Measurements from ENCODE around the gene PRKCD.

PRKCD gene

GRCh38 chr3:53151465-53151864 is 9.5 kb upstream of the PRKCD start:
- ChIA-PET CTCF (no interaction called here), POLR2A (interaction anchor here (1.1 kb wide), 1 partner anchor 18 kb away, joined by 3 read pairs; no protein-coding TSS in a partner anchor)
- DNase-seq (ENCODE audit: extremely low spot score), result no peak
- TF ChIP-seq LEF1 (IDR thresholded peaks at IDR 0.05; ENCODE audit: borderline replicate concordance) (no peak), SUZ12 (IDR thresholded peaks at IDR 0.05) (no peak), CTBP1 (IDR thresholded peaks at IDR 0.05; ENCODE audit: borderline replicate concordance) (no peak), BHLHE40 (IDR thresholded peaks at IDR 0.05; ENCODE audit: borderline replicate concordance) (no peak), NFRKB (IDR thresholded peaks at IDR 0.05) (no peak), FOXA1 (IDR thresholded peaks at IDR 0.05) (no peak), ZNF384 (IDR thresholded peaks at IDR 0.05) (no peak), HDGF (IDR thresholded peaks at IDR 0.05; ENCODE audit: borderline replicate concordance) (no peak), ARNT (IDR thresholded peaks at IDR 0.05) (no peak), PKNOX1 (IDR thresholded peaks at IDR 0.05) (no peak), L3MBTL2 (conservative IDR thresholded peaks at IDR 0.05) (no peak), SP1 (IDR thresholded peaks at IDR 0.05) (no peak), FOXM1 (IDR thresholded peaks at IDR 0.05; ENCODE audit: borderline replicate concordance) (no peak), ELF4 (IDR thresholded peaks at IDR 0.05) (no peak), FOXK2 (IDR thresholded peaks at IDR 0.05) (no peak), TARDBP (IDR thresholded peaks at IDR 0.05) (no peak)

- ChIA-PET POLR2A (no interaction called here), CTCF (no interaction called here)
- no peak for DNase-seq (ENCODE audit: extremely low spot score)
- TF ChIP-seq ELF4 (IDR thresholded peaks at IDR 0.05) (no peak), BHLHE40 (IDR thresholded peaks at IDR 0.05; ENCODE audit: borderline replicate concordance) (no peak), CTBP1 (IDR thresholded peaks at IDR 0.05; ENCODE audit: borderline replicate concordance) (no peak), NFRKB (IDR thresholded peaks at IDR 0.05) (no peak), PKNOX1 (IDR thresholded peaks at IDR 0.05) (no peak), HDGF (IDR thresholded peaks at IDR 0.05; ENCODE audit: borderline replicate concordance) (no peak), SUZ12 (IDR thresholded peaks at IDR 0.05) (no peak), FOXA1 (IDR thresholded peaks at IDR 0.05) (no peak), L3MBTL2 (conservative IDR thresholded peaks at IDR 0.05) (no peak), LEF1 (IDR thresholded peaks at IDR 0.05; ENCODE audit: borderline replicate concordance) (no peak), TARDBP (IDR thresholded peaks at IDR 0.05) (no peak), FOXM1 (IDR thresholded peaks at IDR 0.05; ENCODE audit: borderline replicate concordance) (no peak), ARNT (IDR thresholded peaks at IDR 0.05) (no peak), SP1 (IDR thresholded peaks at IDR 0.05) (no peak), FOXK2 (IDR thresholded peaks at IDR 0.05) (no peak), ZNF384 (IDR thresholded peaks at IDR 0.05) (no peak)
These were observed 8.9 kb upstream of the PRKCD start for GRCh38 chr3:53151870-53152660.

GRCh38 chr3:53153264-53153823 is 7.7 kb upstream of the PRKCD start:
- ChIA-PET CTCF (no interaction called here), POLR2A (no interaction called here)
- DNase-seq (ENCODE audit: extremely low spot score), result no peak
- no peak for TF ChIP-seq TARDBP (IDR thresholded peaks at IDR 0.05)
- no peak for TF ChIP-seq SUZ12 (IDR thresholded peaks at IDR 0.05)
- TF ChIP-seq ARNT (IDR thresholded peaks at IDR 0.05), result no peak
- TF ChIP-seq BHLHE40 (IDR thresholded peaks at IDR 0.05; ENCODE audit: borderline replicate concordance), result no peak
- TF ChIP-seq ELF4 (IDR thresholded peaks at IDR 0.05), result no peak
- no peak for TF ChIP-seq LEF1 (IDR thresholded peaks at IDR 0.05; ENCODE audit: borderline replicate concordance)
- no peak for TF ChIP-seq FOXK2 (IDR thresholded peaks at IDR 0.05)
- no peak for TF ChIP-seq SP1 (IDR thresholded peaks at IDR 0.05)
- no peak for TF ChIP-seq PKNOX1 (IDR thresholded peaks at IDR 0.05)
- no peak for TF ChIP-seq HDGF (IDR thresholded peaks at IDR 0.05; ENCODE audit: borderline replicate concordance)
- no peak for TF ChIP-seq FOXA1 (IDR thresholded peaks at IDR 0.05)
- TF ChIP-seq NFRKB (IDR thresholded peaks at IDR 0.05), result no peak
- no peak for TF ChIP-seq L3MBTL2 (conservative IDR thresholded peaks at IDR 0.05)
- no peak for TF ChIP-seq CTBP1 (IDR thresholded peaks at IDR 0.05; ENCODE audit: borderline replicate concordance)
- no peak for TF ChIP-seq FOXM1 (IDR thresholded peaks at IDR 0.05; ENCODE audit: borderline replicate concordance)
- TF ChIP-seq ZNF384 (IDR thresholded peaks at IDR 0.05), result no peak

GRCh38 chr3:53153980-53154379 is 7.0 kb upstream of the PRKCD start:
- no peak for TF ChIP-seq ZNF384 (IDR thresholded peaks at IDR 0.05)
- TF ChIP-seq FOXA1 (IDR thresholded peaks at IDR 0.05), result no peak
- no peak for TF ChIP-seq CTBP1 (IDR thresholded peaks at IDR 0.05; ENCODE audit: borderline replicate concordance)
- TF ChIP-seq BHLHE40 (IDR thresholded peaks at IDR 0.05; ENCODE audit: borderline replicate concordance), result no peak
- no peak for TF ChIP-seq FOXK2 (IDR thresholded peaks at IDR 0.05)
- TF ChIP-seq L3MBTL2 (conservative IDR thresholded peaks at IDR 0.05), result no peak
- TF ChIP-seq SUZ12 (IDR thresholded peaks at IDR 0.05), result no peak
- no peak for TF ChIP-seq FOXM1 (IDR thresholded peaks at IDR 0.05; ENCODE audit: borderline replicate concordance)
- no peak for TF ChIP-seq ELF4 (IDR thresholded peaks at IDR 0.05)
- TF ChIP-seq TARDBP (IDR thresholded peaks at IDR 0.05), result no peak
- TF ChIP-seq HDGF (IDR thresholded peaks at IDR 0.05; ENCODE audit: borderline replicate concordance), result no peak
- TF ChIP-seq LEF1 (IDR thresholded peaks at IDR 0.05; ENCODE audit: borderline replicate concordance), result no peak
- TF ChIP-seq ARNT (IDR thresholded peaks at IDR 0.05), result no peak
- TF ChIP-seq NFRKB (IDR thresholded peaks at IDR 0.05), result no peak
- no peak for TF ChIP-seq PKNOX1 (IDR thresholded peaks at IDR 0.05)
- TF ChIP-seq SP1 (IDR thresholded peaks at IDR 0.05), result no peak
- ChIA-PET CTCF (no interaction called here), POLR2A (interaction anchor here (0.5 kb wide), 1 partner anchor 26 kb away, joined by 3 read pairs; no protein-coding TSS in a partner anchor)
- no peak for DNase-seq (ENCODE audit: extremely low spot score)
